Spleen (tissue), 11 donors: ENCODE data around the gene TMEM219. TPM values are rescaled to one million over a fixed set of nuclear protein-coding genes. Genes with fewer than 3 reads are reported as not detected.
A peak's percentile ranks its signal among the peaks of the same experiment; 100 is the strongest.

ENCODE experiments used
- DNase-seq: peaks from one replicate; pipeline ENCODE4 v3.0.0-alpha.2; 2020
- H3K27ac ChIP-seq, 8 donors: fragments of 200-600 bp; sonication (generic) in 7 of 8; 1 replicate in 4 of 8; 2 replicates in 4 of 8; pipeline versions ENCODE4 v1.5.0 to v1.8.0; 2016 to 2021; ENCODE audit warnings: inconsistent platforms in 4 of 8, mild to moderate bottlenecking in 4 of 8, moderate library complexity in 1 of 8
- H3K27me3 ChIP-seq, 7 donors: fragments of 200-600 bp; sonication (generic) in 6 of 7; replicated peaks in 1 of 7; 1 replicate in 4 of 7; 2 replicates in 3 of 7; pipeline versions ENCODE4 v1.5.0 to v1.8.0; 2016 to 2021; ENCODE audit warnings: inconsistent platforms in 3 of 7, mild to moderate bottlenecking in 1 of 7
- H3K36me3 ChIP-seq, 6 donors: fragments of 200-600 bp; sonication (generic) in 5 of 6; 1 replicate in 4 of 6; 2 replicates in 2 of 6; pipeline versions ENCODE4 v1.5.0 to v1.8.0; 2016 to 2021; ENCODE audit warnings: inconsistent platforms in 2 of 6
- H3K4me1 ChIP-seq, 6 donors: fragments of 200-600 bp; sonication (generic) in 5 of 6; 1 replicate in 3 of 6; 2 replicates in 3 of 6; pipeline versions ENCODE4 v1.5.0 to v1.8.0; 2016 to 2021; ENCODE audit warnings: inconsistent platforms in 3 of 6
- H3K4me3 ChIP-seq, 8 donors: fragments of 200-600 bp; sonication (generic) in 7 of 8; 1 replicate in 4 of 8; 2 replicates in 4 of 8; pipeline versions ENCODE4 v1.5.0 to v1.8.0; 2016 to 2021; ENCODE audit warnings: inconsistent platforms in 4 of 8, mild to moderate bottlenecking in 4 of 8, moderate library complexity in 2 of 8
- H3K9me3 ChIP-seq, 8 donors: fragments of 200-600 bp; sonication (generic) in 7 of 8; 1 replicate in 4 of 8; 2 replicates in 4 of 8; pipeline versions ENCODE4 v1.5.0 to v1.8.0; 2016 to 2021; ENCODE audit warnings: inconsistent platforms in 4 of 8
- POLR2A ChIP-seq, 3 donors: fragments of 450-650 bp; IDR thresholded peaks; one replicate each; pipeline ENCODE4 v1.5.1; 2017; ENCODE audit warnings: antibody characterized with exemption in 3 of 3, mild to moderate bottlenecking in 1 of 3
- POLR2AphosphoS5 ChIP-seq, 3 donors: sonication (generic); formaldehyde crosslinking; IDR thresholded peaks; one replicate each; pipeline ENCODE4 v1.5.1; 2017; ENCODE audit warnings: antibody characterized with exemption in 3 of 3
- WGBS, 5 donors: extraction: QIAGEN DNeasy Blood & Tissue Kit in 3 of 5; methylation state at CpG; one replicate each; pipeline versions ENCODE4 v1.1.5 to v1.1.7; 2013 to 2018; 5-methylcytosine and 5-hydroxymethylcytosine counted together
- intact Hi-C: fragments of 100-400 bp; cut with DNase I; formaldehyde crosslinking; loops from one replicate; pipeline ENCODE4 v1.15.0; 2023; ENCODE audit warnings: low total_unique reads
- polyA plus RNA-seq, 3 donors: library from polyadenylated mRNA; stranded (reverse); fragments of 200-250 nt; gene quantifications; one replicate each; pipeline ENCODE4 v1.2.1, GENCODE V29; 2013
- total RNA-seq, 7 donors: library from RNA; depleted of rRNA in 3 of 7; stranded (reverse); fragments of >200 nt in 3 of 7; fragmentation: NEBNext Ultra II Directional in 4 of 7; extraction: Animal tissue kit (Norgen Biotek cat#: 25700) in 4 of 7; gene quantifications; one replicate each; pipeline versions ENCODE4 v1.1.0 to v1.2.1, GENCODE V29; 2016 to 2021
- TF ChIP-seq, protein P1 (sequence below), 11 experiments: fragments of 200-600 bp in 7 of 11; fragments of 450-650 bp in 4 of 11; sonication (generic) in 4 of 11; IDR thresholded peaks in 8 of 11; conservative IDR thresholded peaks in 3 of 11; 1 replicate in 7 of 11; 2 replicates in 4 of 11; pipeline versions ENCODE4 v1.4.0 to v1.8.0; 2016 to 2021; ENCODE audit warnings: antibody characterized with exemption in 11 of 11, inconsistent platforms in 4 of 11, mild to moderate bottlenecking in 1 of 11
- donor health status: healthy with polysubstance abuse.
- donor health status: DM: no; HTN: no; CAD: no; lungs with moderate emphysema.
- donor health status: DM: no; HTN: no; CAD: no.
- donor health status: Bipolar disorder and iron deficiency.
- donor health status: healthy.
- donor health status: DM: no; HTN: no; CAD: no.
- donor health status: DM: yes; HTN: yes; CAD: no.

Gene TMEM219
- total and polyA plus RNA-seq, 10 donors: 89.3 to 191 (median 122) TPM

DNA sequence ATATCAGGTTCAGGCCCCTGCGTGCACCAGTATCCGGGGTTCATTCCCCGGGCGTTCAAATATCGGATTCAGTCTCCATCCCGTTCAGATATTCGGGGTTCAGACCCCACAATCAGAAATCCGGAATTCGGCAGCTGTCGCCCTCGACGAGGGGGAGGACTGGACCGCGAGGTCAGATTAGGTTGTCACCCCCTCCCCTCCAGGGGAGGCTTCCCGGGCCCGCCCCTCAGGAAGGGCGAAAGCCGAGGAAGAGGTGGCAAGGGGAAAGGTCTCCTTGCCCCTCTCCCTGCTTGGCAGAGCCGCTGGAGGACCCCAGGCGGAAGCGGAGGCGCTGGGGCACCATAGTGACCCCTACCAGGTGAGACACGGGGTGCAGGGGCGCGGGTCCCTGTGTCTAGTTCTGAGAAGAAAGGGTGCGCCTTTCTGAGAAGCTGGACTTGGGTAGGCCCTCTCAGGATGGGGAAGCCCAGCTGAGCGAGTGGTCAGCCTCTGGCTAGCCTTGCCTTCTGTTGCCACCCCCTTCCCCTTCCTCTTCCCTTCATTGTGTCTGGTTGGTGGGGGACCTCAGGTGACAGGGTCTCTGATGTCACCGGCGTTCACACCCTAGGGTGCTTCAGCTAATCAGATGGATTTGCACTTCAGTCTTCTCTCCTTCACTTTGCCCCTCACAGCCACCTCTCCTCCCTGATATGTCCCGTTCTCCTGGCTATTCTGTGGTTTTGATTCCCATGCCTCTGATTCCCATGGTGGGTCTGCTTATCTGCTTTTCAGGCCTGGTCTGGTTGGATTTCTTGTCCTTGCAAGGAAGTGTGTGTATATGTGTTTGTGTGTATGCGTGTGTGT lies 12.6 kb downstream of the TMEM219 start:
- TF ChIP-seq, protein P1, sequence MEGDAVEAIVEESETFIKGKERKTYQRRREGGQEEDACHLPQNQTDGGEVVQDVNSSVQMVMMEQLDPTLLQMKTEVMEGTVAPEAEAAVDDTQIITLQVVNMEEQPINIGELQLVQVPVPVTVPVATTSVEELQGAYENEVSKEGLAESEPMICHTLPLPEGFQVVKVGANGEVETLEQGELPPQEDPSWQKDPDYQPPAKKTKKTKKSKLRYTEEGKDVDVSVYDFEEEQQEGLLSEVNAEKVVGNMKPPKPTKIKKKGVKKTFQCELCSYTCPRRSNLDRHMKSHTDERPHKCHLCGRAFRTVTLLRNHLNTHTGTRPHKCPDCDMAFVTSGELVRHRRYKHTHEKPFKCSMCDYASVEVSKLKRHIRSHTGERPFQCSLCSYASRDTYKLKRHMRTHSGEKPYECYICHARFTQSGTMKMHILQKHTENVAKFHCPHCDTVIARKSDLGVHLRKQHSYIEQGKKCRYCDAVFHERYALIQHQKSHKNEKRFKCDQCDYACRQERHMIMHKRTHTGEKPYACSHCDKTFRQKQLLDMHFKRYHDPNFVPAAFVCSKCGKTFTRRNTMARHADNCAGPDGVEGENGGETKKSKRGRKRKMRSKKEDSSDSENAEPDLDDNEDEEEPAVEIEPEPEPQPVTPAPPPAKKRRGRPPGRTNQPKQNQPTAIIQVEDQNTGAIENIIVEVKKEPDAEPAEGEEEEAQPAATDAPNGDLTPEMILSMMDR (IDR thresholded peaks at IDR 0.05 in 8 of 11, conservative IDR thresholded peaks at IDR 0.05 in 3 of 11): no peak
- TF ChIP-seq POLR2A (IDR thresholded peaks at IDR 0.05): peak in 1 of 3 donors; percentile 43
- peak; percentile 55 to 85 (median 82) for TF ChIP-seq POLR2AphosphoS5 (IDR thresholded peaks at IDR 0.05)
- 2% methylated on average over 20 to 31 of the region's 31 CpGs for WGBS, 5 donors
- Histone ChIP-seq H3K9me3 (no peaks in the 10 kb centered on the region), H3K4me3 (peak overlapping the region; percentile 76 to 99 (median 94)), H3K36me3 (peaks cover 0 to 55% (median 33%) of the 10 kb centered on the region in 6 donors), H3K27ac (peak overlapping the region; percentile 91 to 96 (median 95)), H3K27me3 (no peaks in the 10 kb centered on the region), H3K4me1 (peaks cover 23 to 69% (median 50%) of the 10 kb centered on the region in 6 donors)
- DNase-seq: peak; percentile 86
- intact Hi-C loops: loop anchor here (2.0 kb wide), 1 partner anchor 20 kb away; the partner anchor contains the start of gene HIRIP3

DNA sequence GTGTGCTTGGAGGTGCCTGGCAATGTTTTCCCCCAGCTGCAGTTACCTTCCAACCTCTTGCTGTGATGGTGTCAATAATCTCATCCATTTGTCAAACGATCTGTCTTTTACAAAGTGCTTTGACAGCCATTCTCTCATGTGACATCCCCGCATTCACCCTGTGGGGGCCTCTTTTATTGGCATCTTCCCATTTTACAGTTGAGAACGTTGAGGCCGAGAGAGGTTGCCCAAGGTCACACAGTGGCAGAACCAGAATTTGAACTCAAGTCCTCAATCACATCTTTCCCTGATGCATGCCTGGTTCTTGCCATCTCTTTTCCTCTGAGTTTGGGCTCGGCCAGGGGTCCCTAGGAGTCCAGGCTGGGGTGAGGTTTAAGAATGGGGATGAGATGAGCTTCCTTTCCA lies 13.3 kb downstream of the TMEM219 start:
- H3K4me3 ChIP-seq: peak overlapping the region; percentile 76 to 99 (median 94)
- H3K27ac ChIP-seq: peak overlapping the region; percentile 91 to 96 (median 95)
- intact Hi-C loops: loop anchor here (2.0 kb wide), 1 partner anchor 20 kb away; the partner anchor contains the start of gene HIRIP3
- DNase-seq: no peak
- WGBS, 5 donors: 38 to 64% (median 56%) methylated on average over 5 of the region's 5 CpGs
- no peaks in the 10 kb centered on the region for H3K9me3 ChIP-seq
- H3K36me3 ChIP-seq: peaks cover 0 to 55% (median 33%) of the 10 kb centered on the region in 6 donors
- H3K4me1 ChIP-seq: peaks cover 25 to 75% (median 55%) of the 10 kb centered on the region in 6 donors
- no peaks in the 10 kb centered on the region for H3K27me3 ChIP-seq
- TF ChIP-seq POLR2AphosphoS5 (IDR thresholded peaks at IDR 0.05) (no peak), POLR2A (IDR thresholded peaks at IDR 0.05) (no peak)
- TF ChIP-seq, protein P1 (IDR thresholded peaks at IDR 0.05 in 8 of 11, conservative IDR thresholded peaks at IDR 0.05 in 3 of 11): no peak

DNA sequence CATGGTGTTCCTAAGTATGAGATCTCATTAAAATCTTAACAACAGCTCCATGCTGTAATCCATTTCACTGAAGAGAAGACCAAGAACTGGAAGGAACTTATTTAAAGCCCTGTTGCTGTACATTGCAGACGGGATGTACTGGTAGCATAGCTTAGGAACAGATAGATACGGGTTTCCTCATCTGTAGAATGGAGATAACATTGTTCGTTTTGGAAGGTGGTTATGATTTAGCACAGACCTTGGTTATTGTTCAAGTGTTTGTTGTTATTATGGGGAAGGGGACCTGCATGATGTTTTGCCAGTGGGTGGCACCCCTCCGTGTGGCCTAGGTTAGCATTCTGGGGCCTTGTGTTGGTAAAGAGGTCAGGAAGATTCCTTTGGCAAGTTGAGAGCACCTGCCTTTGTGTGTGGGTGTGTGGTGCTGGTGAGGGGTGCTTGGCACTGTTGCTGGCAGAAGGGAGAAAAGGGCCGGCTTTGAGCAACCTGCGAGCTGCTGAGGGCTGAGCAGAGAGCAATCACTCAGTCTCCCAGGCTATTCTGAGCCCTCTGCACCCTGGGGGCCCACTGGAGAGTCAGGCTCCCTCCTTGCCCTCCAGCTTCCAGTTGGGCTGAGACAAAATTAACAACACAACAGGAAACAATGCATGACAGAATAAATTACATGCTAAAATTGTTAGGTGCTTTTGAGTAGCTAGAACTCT lies 14.1 kb downstream of the TMEM219 start:
- Histone ChIP-seq H3K4me3 (peak overlapping the region; percentile 9 to 99 (median 92)), H3K36me3 (peaks cover 0 to 55% (median 35%) of the 10 kb centered on the region in 6 donors), H3K4me1 (peaks cover 25 to 84% (median 58%) of the 10 kb centered on the region in 6 donors), H3K27ac (peak overlapping the region; percentile 55 to 96 (median 95)), H3K9me3 (no peaks in the 10 kb centered on the region), H3K27me3 (no peaks in the 10 kb centered on the region)
- 13 to 33% (median 26%) methylated on average over 6 of the region's 6 CpGs for WGBS, 5 donors
- no peak for TF ChIP-seq POLR2AphosphoS5 (IDR thresholded peaks at IDR 0.05)
- TF ChIP-seq POLR2A (IDR thresholded peaks at IDR 0.05): no peak
- TF ChIP-seq, protein P1 (IDR thresholded peaks at IDR 0.05 in 8 of 11, conservative IDR thresholded peaks at IDR 0.05 in 3 of 11): no peak
- DNase-seq: no peak
- intact Hi-C loops: loop anchor here (2.0 kb wide), 1 partner anchor 19 kb away; the partner anchor contains the start of gene HIRIP3
